H1 (cell line): Measurements from ENCODE around the gene BCAS3. TPM values are rescaled to one million over a fixed set of nuclear protein-coding genes. Genes with fewer than 3 reads are reported as not detected.

Source experiments
- CTCF ChIA-PET: fragments of 300-600 bp; sonication (Branson Sonifier 250); formaldehyde crosslinking; loops from one replicate; lab custom pipeline; 2021; ENCODE audit not compliant: partially characterized antibody; lab: Charles Lee
- POLR2A ChIA-PET: fragments of 300-600 bp; sonication (Branson Sonifier 250); formaldehyde crosslinking; loops from one replicate; lab custom pipeline; 2021; ENCODE audit warnings: inconsistent platforms; ENCODE audit not compliant: partially characterized antibody; lab: Charles Lee
- DNase-seq, 2 experiments: peaks; one replicate each; pipeline versions ENCODE4 v3.0.0 to v3.0.0-alpha.2; 2010 to 2022; ENCODE audit warnings: low spot score in 2 of 2, low read depth in 1 of 2, mixed read lengths in 1 of 2
- FAIRE-seq: peaks from 2 replicates; lab custom pipeline; 2011; peaks lifted over from hg19 to GRCh38; lab: Jason Lieb, UNC
- H2AFZ ChIP-seq: 2 replicates; pipeline ENCODE4 v1.8.1; 2012; ENCODE audit warnings: low read length, inconsistent platforms
- H2AK5ac ChIP-seq: 2 replicates; pipeline ENCODE4 v1.6.1; 2013; ENCODE audit warnings: low read depth, low read length
- H2BK120ac ChIP-seq: replicated peaks from 2 replicates; pipeline ENCODE3; 2013; ENCODE audit warnings: low read depth, low read length, inconsistent platforms
- H2BK12ac ChIP-seq: 2 replicates; pipeline ENCODE4 v1.6.1; 2013; ENCODE audit warnings: low read depth, low read length
- H2BK15ac ChIP-seq: 2 replicates; pipeline ENCODE4 v1.6.1; 2013; ENCODE audit warnings: low read length
- H2BK20ac ChIP-seq: 2 replicates; pipeline ENCODE4 v1.6.1; 2013; ENCODE audit warnings: low read length
- H2BK5ac ChIP-seq: 2 replicates; pipeline ENCODE4 v1.6.1; 2013; ENCODE audit warnings: low read depth, low read length
- H3K14ac ChIP-seq: 2 replicates; pipeline ENCODE4 v1.6.1; 2013; ENCODE audit warnings: inconsistent platforms; ENCODE audit not compliant: insufficient read length
- H3K18ac ChIP-seq: 2 replicates; pipeline ENCODE4 v1.6.1; 2013; ENCODE audit warnings: low read length; ENCODE audit errors: extremely low read depth
- H3K23ac ChIP-seq: 2 replicates; pipeline ENCODE4 v1.6.1; 2013; ENCODE audit warnings: inconsistent platforms; ENCODE audit not compliant: insufficient read length
- H3K23me2 ChIP-seq: 2 replicates; pipeline ENCODE4 v1.6.1; 2013; ENCODE audit warnings: low read depth, low read length
- H3K27ac ChIP-seq: 2 replicates; pipeline ENCODE4 v1.6.1; 2011; ENCODE audit warnings: low read depth, low read length, inconsistent platforms
- H3K27me3 ChIP-seq, 4 experiments: replicated peaks in 1 of 4; 1 replicate in 1 of 4; 2 replicates in 3 of 4; pipeline versions ENCODE4 v1.6.1 to v1.8.1; 2011 to 2013; ENCODE audit warnings: low read length in 3 of 4, mild to moderate bottlenecking in 3 of 4, inconsistent platforms in 2 of 4, mixed read lengths in 2 of 4, moderate library complexity in 1 of 4; ENCODE audit not compliant: control insufficient read depth in 3 of 4, insufficient read depth in 3 of 4; ENCODE audit errors: extremely low read depth in 1 of 4
- H3K36me3 ChIP-seq, 4 experiments: 2 replicates each; pipeline versions ENCODE4 v1.6.1 to v1.8.1; 2011 to 2013; ENCODE audit warnings: mild to moderate bottlenecking in 4 of 4, low read length in 3 of 4, moderate library complexity in 2 of 4, control low read depth in 1 of 4, inconsistent platforms in 1 of 4; ENCODE audit not compliant: insufficient read depth in 4 of 4, control insufficient read depth in 2 of 4
- H3K4ac ChIP-seq: replicated peaks from 2 replicates; pipeline ENCODE3; 2013; ENCODE audit warnings: low read length, low read depth, mixed read lengths, inconsistent platforms; ENCODE audit not compliant: insufficient read length
- H3K4me1 ChIP-seq, 4 experiments: replicated peaks in 1 of 4; 1 replicate in 1 of 4; 2 replicates in 3 of 4; pipeline versions ENCODE4 v1.6.1 to v1.8.1; 2011 to 2013; ENCODE audit warnings: low read length in 3 of 4, inconsistent platforms in 2 of 4, mixed read lengths in 1 of 4; ENCODE audit not compliant: insufficient read depth in 4 of 4, control insufficient read depth in 3 of 4
- H3K4me2 ChIP-seq, 2 experiments: 2 replicates each; pipeline versions ENCODE4 v1.6.1 to v1.8.1; 2011 to 2013; ENCODE audit warnings: low read depth in 2 of 2, low read length in 2 of 2, control low read depth in 1 of 2, inconsistent platforms in 1 of 2, mild to moderate bottlenecking in 1 of 2; ENCODE audit not compliant: insufficient read depth in 1 of 2
- H3K4me3 ChIP-seq, 4 experiments: fragments of 200-600, 300-600 bp in 1 of 4; sonication (generic), shearing (Covaris generic), sonication (Bioruptor Twin) in 1 of 4; 2 replicates each; pipeline versions ENCODE4 v1.5.1 to v1.8.1; 2011 to 2016; ENCODE audit warnings: low read length in 4 of 4, low read depth in 3 of 4, control low read depth in 2 of 4, inconsistent platforms in 2 of 4, mild to moderate bottlenecking in 2 of 4, mixed read lengths in 1 of 4, moderate library complexity in 1 of 4; ENCODE audit not compliant: insufficient read depth in 2 of 4; ENCODE audit errors: extremely low read depth in 1 of 4
- H3K56ac ChIP-seq: replicated peaks from 2 replicates; pipeline ENCODE3; 2013; ENCODE audit warnings: low read depth, mild to moderate bottlenecking, mixed read lengths, low read length, inconsistent platforms; ENCODE audit not compliant: insufficient read length
- H3K79me1 ChIP-seq: 2 replicates; pipeline ENCODE4 v1.6.1; 2013; ENCODE audit warnings: low read depth, low read length, control low read depth
- H3K79me2 ChIP-seq, 2 experiments: 2 replicates each; pipeline versions ENCODE4 v1.6.1 to v1.8.1; 2012 to 2013; ENCODE audit warnings: low read length in 2 of 2, mild to moderate bottlenecking in 2 of 2, inconsistent platforms in 1 of 2; ENCODE audit not compliant: insufficient read depth in 2 of 2, control insufficient read depth in 1 of 2
- H3K9ac ChIP-seq, 4 experiments: replicated peaks in 1 of 4; 1 replicate in 1 of 4; 2 replicates in 3 of 4; pipeline versions ENCODE4 v1.6.1 to v1.8.1; 2011 to 2013; ENCODE audit warnings: low read depth in 3 of 4, low read length in 3 of 4, control low read depth in 2 of 4, mild to moderate bottlenecking in 2 of 4, moderate library complexity in 2 of 4, inconsistent platforms in 1 of 4; ENCODE audit errors: extremely low read depth in 1 of 4
- H3K9me3 ChIP-seq, 2 experiments: 2 replicates each; pipeline versions ENCODE4 v1.6.1 to v1.8.1; 2012 to 2013; ENCODE audit warnings: mild to moderate bottlenecking in 2 of 2, moderate library complexity in 2 of 2, control low read depth in 1 of 2, inconsistent platforms in 1 of 2, low read depth in 1 of 2, low read length in 1 of 2, mixed read lengths in 1 of 2; ENCODE audit not compliant: insufficient read depth in 2 of 2
- H4K20me1 ChIP-seq, 2 experiments: replicated peaks in 1 of 2; 2 replicates each; pipeline versions ENCODE3 to v1.8.1; 2011 to 2013; ENCODE audit warnings: inconsistent platforms in 2 of 2, low read length in 2 of 2, mild to moderate bottlenecking in 1 of 2; ENCODE audit not compliant: insufficient read depth in 2 of 2, control insufficient read depth in 1 of 2
- H4K5ac ChIP-seq: 2 replicates; pipeline ENCODE4 v1.6.1; 2013; ENCODE audit warnings: low read length, low read depth, mixed read lengths, inconsistent platforms; ENCODE audit not compliant: insufficient read length
- H4K8ac ChIP-seq: 2 replicates; pipeline ENCODE4 v1.8.0; 2013; ENCODE audit warnings: mild to moderate bottlenecking, moderate library complexity, low read length, inconsistent platforms; ENCODE audit not compliant: insufficient read depth; ENCODE audit errors: extremely low read depth
- H4K91ac ChIP-seq: replicated peaks from 2 replicates; pipeline ENCODE3; 2013; ENCODE audit warnings: low read length, mixed read lengths, inconsistent platforms; ENCODE audit not compliant: insufficient read length
- ASH2L ChIP-seq: fragments of 200-600, 300-600 bp; sonication (generic); IDR thresholded peaks from one replicate; pipeline ENCODE4 v1.7.1; 2017; ENCODE audit warnings: low read length
- BCL11A ChIP-seq, 2 experiments: IDR thresholded peaks; one replicate each; pipeline ENCODE4 v1.6.1; 2011; ENCODE audit warnings: low read depth in 2 of 2, low read length in 2 of 2, mild to moderate bottlenecking in 2 of 2
- GABPA ChIP-seq: IDR thresholded peaks from 2 replicates; pipeline ENCODE4 v1.6.1; 2011; ENCODE audit warnings: mild to moderate bottlenecking, low read length, moderate library complexity, borderline replicate concordance; ENCODE audit not compliant: insufficient read depth
- KDM5A ChIP-seq: fragments of 200-600 bp; IDR thresholded peaks from 2 replicates; pipeline ENCODE4 v1.7.1; 2012; ENCODE audit warnings: mild to moderate bottlenecking, low read length, inconsistent platforms, mixed read lengths
- MAFK ChIP-seq: IDR thresholded peaks from 2 replicates; pipeline ENCODE4 v1.6.1; 2012; ENCODE audit warnings: low read depth, mild to moderate bottlenecking, improper control_type of control experiment, low read length
- NRF1 ChIP-seq: IDR thresholded peaks from 2 replicates; pipeline ENCODE4 v1.6.1; 2011; ENCODE audit warnings: mild to moderate bottlenecking, low read depth, low read length, improper control_type of control experiment
- RAD21 ChIP-seq, 2 experiments: IDR thresholded peaks in 1 of 2; conservative IDR thresholded peaks in 1 of 2; 2 replicates each; pipeline ENCODE4 v1.6.1; 2011; ENCODE audit warnings: low read depth in 2 of 2, low read length in 2 of 2, improper control_type of control experiment in 1 of 2, inconsistent platforms in 1 of 2, mild to moderate bottlenecking in 1 of 2, moderate library complexity in 1 of 2
- RBBP5 ChIP-seq: IDR thresholded peaks from 2 replicates; pipeline ENCODE4 v1.7.1; 2012; ENCODE audit warnings: low read depth, mild to moderate bottlenecking, inconsistent platforms, low read length, moderate library complexity, borderline replicate concordance
- RFX5 ChIP-seq: IDR thresholded peaks from 2 replicates; pipeline ENCODE4 v1.6.1; 2011; ENCODE audit warnings: low read depth, low read length, improper control_type of control experiment, borderline replicate concordance
- RNF2 ChIP-seq: fragments of 200-900, 300-1000 bp; sonication (generic); IDR thresholded peaks from 2 replicates; pipeline ENCODE4 v1.7.1; 2016; ENCODE audit warnings: borderline replicate concordance, low read depth, mild to moderate bottlenecking, antibody characterized with exemption, low read length; ENCODE audit not compliant: poor library complexity, severe bottlenecking; ENCODE audit errors: missing control alignments
- SIX5 ChIP-seq: IDR thresholded peaks from 2 replicates; pipeline ENCODE4 v1.6.1; 2011; ENCODE audit warnings: mild to moderate bottlenecking, low read depth, low read length
- TAF7 ChIP-seq: optimal IDR thresholded peaks from 2 replicates; pipeline ENCODE3; 2011; ENCODE audit warnings: low read depth, mild to moderate bottlenecking, inconsistent platforms, low read length, moderate library complexity, borderline replicate concordance
- TCF12 ChIP-seq: IDR thresholded peaks from 2 replicates; pipeline ENCODE4 v1.6.1; 2011; ENCODE audit warnings: low read depth, mild to moderate bottlenecking, low read length
- WGBS, 2 experiments: shearing (Covaris generic) in 1 of 2; methylation state at CpG; one replicate each; pipeline versions ENCODE4 v1.1.6 to v1.1.7; 2013 to 2015; ENCODE audit warnings: low lambda C conversion rate in 2 of 2, mixed read lengths in 2 of 2, inconsistent platforms in 1 of 2, low coverage in 1 of 2, missing lambda C conversion rate in 1 of 2; ENCODE audit not compliant: insufficient replicate concordance in 2 of 2, insufficient coverage in 1 of 2, insufficient read length in 1 of 2; ENCODE audit errors: extremely low coverage in 1 of 2, missing lambda C conversion rate in 1 of 2; 5-methylcytosine and 5-hydroxymethylcytosine counted together
- polyA plus RNA-seq, 7 experiments: library from polyadenylated mRNA; depleted of rRNA in 3 of 7; stranded (reverse) in 5 of 7; unstranded in 2 of 7; fragments of >200 nt in 5 of 7; fragments of 200-250 nt in 2 of 7; gene quantifications; 1 replicate in 5 of 7; 2 replicates in 1 of 7; 4 replicates in 1 of 7; pipeline versions ENCODE4 v1.2.1 to v1.2.3, GENCODE V29; 2011 to 2013; ENCODE audit warnings: missing spikeins in 2 of 7, mixed read lengths in 2 of 7
- total RNA-seq: library from RNA; stranded (reverse); fragmentation: NEBNext Ultra II Directional; extraction: Animal tissue kit (Norgen Biotek cat#: 25700); gene quantifications from 2 replicates; pipeline ENCODE4 v1.2.1, GENCODE V29; 2021

BCAS3 gene
- total and polyA plus RNA-seq, 2 of the 8 experiments (the other 6 are each of a cell fraction or from before 2014, with no cell fraction given) = 9.9 to 13.3 TPM

- no peak overlapping the region for H2BK15ac ChIP-seq
- H4K8ac ChIP-seq = no peak overlapping the region
- no peak overlapping the region for H2AFZ ChIP-seq
- H4K5ac ChIP-seq = no peak overlapping the region
- no peak overlapping the region for H3K4me2 ChIP-seq
- H3K14ac ChIP-seq = no peak overlapping the region
- no peaks in the 10 kb centered on the region for H3K27me3 ChIP-seq
- no peak overlapping the region for H3K27ac ChIP-seq
- H3K79me1 ChIP-seq = no peaks in the 10 kb centered on the region
- no peak overlapping the region for H2BK5ac ChIP-seq
- H2BK12ac ChIP-seq = no peak overlapping the region
- H3K23me2 ChIP-seq = no peaks in the 10 kb centered on the region
- no peaks in the 10 kb centered on the region for H3K36me3 ChIP-seq
- no peaks in the 10 kb centered on the region for H3K79me2 ChIP-seq
- no peak overlapping the region for H2BK120ac ChIP-seq
- H3K56ac ChIP-seq = no peak overlapping the region
- no peak overlapping the region for H3K9ac ChIP-seq
- no peak overlapping the region for H3K18ac ChIP-seq
- FAIRE-seq = no peak
- WGBS, 2 experiments = 95% methylated on average over 1 of the region's 1 CpG; no CpG with 5 or more reads in 1 of the 2 experiments
- H4K91ac ChIP-seq = no peak overlapping the region
- no peaks in the 10 kb centered on the region for H3K4me1 ChIP-seq
- H4K20me1 ChIP-seq = no peaks in the 10 kb centered on the region
- no peak overlapping the region for H3K4me3 ChIP-seq
- no peak overlapping the region for H2AK5ac ChIP-seq
- H3K23ac ChIP-seq = no peak overlapping the region
- H3K9me3 ChIP-seq = no peaks in the 10 kb centered on the region
- POLR2A ChIA-PET = no interaction called here
- no peak for DNase-seq
- CTCF ChIA-PET = interaction anchor here (1.0 to 1.4 kb wide), 2 partner anchors 12 to 167 kb away, joined by 3 to 5 read pairs; no protein-coding TSS in a partner anchor
- H3K4ac ChIP-seq = no peak overlapping the region
- H2BK20ac ChIP-seq = no peak overlapping the region
- TF ChIP-seq RFX5 = no peak
- no peak for TF ChIP-seq RBBP5
- TF ChIP-seq TAF7 = no peak
- TF ChIP-seq KDM5A = no peak
- TF ChIP-seq ASH2L = no peak
- no peak for TF ChIP-seq TCF12
- TF ChIP-seq MAFK = no peak
- no peak for TF ChIP-seq GABPA
- no peak for TF ChIP-seq RNF2
- TF ChIP-seq BCL11A (IDR thresholded peaks at IDR 0.05; ENCODE audit: low read depth in 2 of 2, low read length in 2 of 2) = no peak
- no peak for TF ChIP-seq NRF1
- TF ChIP-seq RAD21 (IDR thresholded peaks at IDR 0.05 in 1 of 2, conservative IDR thresholded peaks at IDR 0.05 in 1 of 2; ENCODE audit: low read depth in 2 of 2, low read length in 2 of 2) = no peak
- no peak for TF ChIP-seq SIX5
Measured at GRCh38 chr17:61223725-61224124, 546.1 kb downstream of the BCAS3 start.
